A549 (cell line): ENCODE data around the gene MMS19. TPM values are rescaled to one million over a fixed set of nuclear protein-coding genes. Genes with fewer than 3 reads are reported as not detected.

Source experiments
- ATAC-seq, 2 experiments: fragments of 200-7000 bp in 1 of 2; fragments of >200 bp in 1 of 2; cut with Nextera tagmentation in 1 of 2; cut with Tn5 transposase in 1 of 2; 3 replicates each; pipeline versions ENCODE4 v1.8.0 to v1.9.1; 2018 to 2020; ENCODE audit warnings: mild to moderate bottlenecking in 1 of 2, moderate library complexity in 1 of 2
- CTCF ChIA-PET: fragments of 300-600 bp; sonication (Branson Sonifier 250); formaldehyde crosslinking; extraction: SDS; loops from one replicate; lab custom pipeline; 2021; ENCODE audit warnings: antibody characterized with exemption, inconsistent platforms; lab: Yijun Ruan, JAX
- POLR2A ChIA-PET: fragments of 350-600 bp; formaldehyde crosslinking; extraction: SDS; loops from one replicate; lab custom pipeline; 2021; ENCODE audit warnings: antibody characterized with exemption, inconsistent platforms; lab: Yijun Ruan, JAX
- DNase-seq, 2 experiments: peaks; one replicate each; pipeline versions ENCODE4 v3.0.0 to v3.0.0-alpha.2; 2011 to 2016; ENCODE audit warnings: low read depth in 1 of 2, low spot score in 1 of 2
- FAIRE-seq: peaks from 2 replicates; lab custom pipeline; 2011; peaks lifted over from hg19 to GRCh38; lab: Jason Lieb, UNC
- H3K27ac ChIP-seq, 2 experiments: fragments of >200 bp; sonication (Bioruptor Twin); formaldehyde crosslinking; 3 replicates each; pipeline ENCODE4 v1.5.1; 2016 to 2017
- H3K4me1 ChIP-seq: fragments of >200 bp; sonication (Bioruptor Twin); formaldehyde crosslinking; 3 replicates; pipeline ENCODE4 v1.6.1; 2016
- H3K4me2 ChIP-seq: fragments of >200 bp; sonication (Bioruptor Twin); formaldehyde crosslinking; 3 replicates; pipeline ENCODE4 v1.6.1; 2016
- H3K4me3 ChIP-seq: fragments of >200 bp; sonication (Bioruptor Twin); formaldehyde crosslinking; 3 replicates; pipeline ENCODE4 v1.5.1; 2016
- H3K9me3 ChIP-seq: fragments of >200 bp; sonication (Bioruptor Twin); formaldehyde crosslinking; 3 replicates; pipeline ENCODE4 v1.6.1; 2016
- CBX2 ChIP-seq: fragments of 200-600 bp; sonication (generic); IDR thresholded peaks from 2 replicates; pipeline ENCODE4 v1.6.1; 2016; ENCODE audit warnings: low read depth, mild to moderate bottlenecking, borderline replicate concordance
- CHD4 ChIP-seq: fragments of 200-600 bp; sonication (generic); IDR thresholded peaks from 2 replicates; pipeline ENCODE4 v1.6.1; 2016; ENCODE audit warnings: antibody characterized with exemption, mild to moderate bottlenecking, borderline replicate concordance
- EHF ChIP-seq: fragments of 250-450 bp; sonication (Bioruptor Pico); IDR thresholded peaks from 2 replicates; pipeline ENCODE4 v1.5.0; 2020; ENCODE audit warnings: mild to moderate bottlenecking
- EP300 ChIP-seq, 2 experiments: fragments of >200 bp; sonication (Bioruptor Twin); formaldehyde crosslinking; IDR thresholded peaks; 2 replicates in 1 of 2; 3 replicates in 1 of 2; pipeline ENCODE4 v1.6.1; 2016 to 2017
- FOSB ChIP-seq: fragments of 250-450 bp; sonication (Bioruptor Pico); IDR thresholded peaks from 2 replicates; pipeline ENCODE4 v1.5.0; 2020; ENCODE audit warnings: mild to moderate bottlenecking, moderate library complexity
- FOSL2 ChIP-seq, 2 experiments: fragments of 450-650 bp in 1 of 2; fragments of >200 bp in 1 of 2; sonication (Bioruptor Twin) in 1 of 2; formaldehyde crosslinking; IDR thresholded peaks; 2 replicates each; pipeline versions ENCODE4 v1.5.0 to v1.6.1; 2016 to 2020; ENCODE audit warnings: mild to moderate bottlenecking in 1 of 2, moderate library complexity in 1 of 2
- HDAC2 ChIP-seq: fragments of 200-600 bp; sonication (generic); IDR thresholded peaks from 2 replicates; pipeline ENCODE4 v1.6.1; 2016
- HOXB13 ChIP-seq: fragments of 250-450 bp; sonication (Bioruptor Pico); IDR thresholded peaks from 2 replicates; pipeline ENCODE4 v1.5.0; 2020; ENCODE audit warnings: low read depth, mild to moderate bottlenecking, moderate library complexity
- KDM5A ChIP-seq: fragments of 200-600 bp; sonication (generic); IDR thresholded peaks from 2 replicates; pipeline ENCODE4 v1.6.1; 2016; ENCODE audit warnings: antibody characterized with exemption, mild to moderate bottlenecking
- MAFK ChIP-seq: fragments of 450-650 bp; IDR thresholded peaks from 2 replicates; pipeline ENCODE4 v1.6.1; 2014; ENCODE audit not compliant: partially characterized antibody
- MYC ChIP-seq: IDR thresholded peaks from 2 replicates; pipeline ENCODE4 v1.6.1; 2012; ENCODE audit warnings: mild to moderate bottlenecking, inconsistent platforms, low read length, improper control_type of control experiment, borderline replicate concordance
- NFE2L2 ChIP-seq: fragments of 150-350 bp; conservative IDR thresholded peaks from 2 replicates; pipeline ENCODE4 v1.6.1; 2014; ENCODE audit warnings: low read length
- PHF8 ChIP-seq: fragments of 200-600 bp; sonication (generic); IDR thresholded peaks from 2 replicates; pipeline ENCODE4 v1.6.1; 2016; ENCODE audit warnings: low read depth, mild to moderate bottlenecking, antibody characterized with exemption, moderate library complexity, borderline replicate concordance
- POLR2AphosphoS2 ChIP-seq: conservative IDR thresholded peaks from 2 replicates; pipeline ENCODE4 v1.6.1; 2012; ENCODE audit warnings: low read length, improper control_type of control experiment, inconsistent platforms
- RFX5 ChIP-seq: fragments of 450-650 bp; IDR thresholded peaks from 2 replicates; pipeline ENCODE4 v1.7.1; 2014; ENCODE audit warnings: antibody characterized with exemption, mild to moderate bottlenecking, moderate library complexity
- SREBF2 ChIP-seq: fragments of 450-650 bp; IDR thresholded peaks from 2 replicates; pipeline ENCODE4 v1.6.1; 2014; ENCODE audit warnings: mild to moderate bottlenecking, moderate library complexity
- TP53 ChIP-seq: fragments of 250-450 bp; sonication (Bioruptor Pico); IDR thresholded peaks from 2 replicates; pipeline ENCODE4 v1.5.0; 2021; ENCODE audit warnings: mild to moderate bottlenecking, moderate library complexity
- ZC3H11A ChIP-seq: fragments of 450-650 bp; IDR thresholded peaks from 2 replicates; pipeline ENCODE4 v1.6.1; 2014; ENCODE audit warnings: antibody characterized with exemption, mild to moderate bottlenecking
- ZFP36 ChIP-seq: fragments of 450-650 bp; IDR thresholded peaks from 2 replicates; pipeline ENCODE4 v1.6.1; 2014; ENCODE audit warnings: borderline replicate concordance; ENCODE audit not compliant: partially characterized antibody
- ZNF302 ChIP-seq: fragments of 250-450 bp; sonication (Bioruptor Pico); IDR thresholded peaks from 2 replicates; pipeline ENCODE4 v1.9.0; 2021; ENCODE audit warnings: inconsistent platforms, mild to moderate bottlenecking, moderate library complexity
- ZSCAN20 ChIP-seq: fragments of 250-450 bp; sonication (Bioruptor Pico); IDR thresholded peaks from 2 replicates; pipeline ENCODE4 v1.8.0; 2022; ENCODE audit warnings: mild to moderate bottlenecking, moderate library complexity
- WGBS: methylation state at CpG from one replicate; pipeline ENCODE4 v1.1.6; 2017; ENCODE audit errors: missing lambda C conversion rate; 5-methylcytosine and 5-hydroxymethylcytosine counted together
- polyA plus RNA-seq, 4 experiments: library from polyadenylated mRNA; depleted of rRNA in 3 of 4; stranded (reverse); fragments of >200 nt; fragmentation: RNase III in 1 of 4; extraction: RNeasy Plus Mini Kit Qiagen cat#74134 plus additional on column Dnase treatment in 1 of 4; gene quantifications; 2 replicates in 3 of 4; 3 replicates in 1 of 4; pipeline ENCODE4 v1.2.3, GENCODE V29; 2011 to 2017
- TF ChIP-seq, protein P1 (sequence below): fragments of 250-450 bp; sonication (Bioruptor Pico); IDR thresholded peaks from 2 replicates; pipeline ENCODE4 v1.5.0; 2020; ENCODE audit warnings: low read depth, mild to moderate bottlenecking, moderate library complexity
- TF ChIP-seq, protein P2 (sequence below): fragments of >200 bp; sonication (Bioruptor Twin); formaldehyde crosslinking; IDR thresholded peaks from 3 replicates; pipeline ENCODE4 v1.6.1; 2016
- TF ChIP-seq, protein P3 (sequence below): fragments of >200 bp; sonication (Bioruptor Twin); formaldehyde crosslinking; IDR thresholded peaks from 3 replicates; pipeline ENCODE4 v1.5.1; 2016
- TF ChIP-seq, protein P4 (sequence below): fragments of 200-600 bp; sonication (generic); IDR thresholded peaks from 2 replicates; pipeline ENCODE4 v1.6.1; 2016; ENCODE audit warnings: antibody characterized with exemption, mild to moderate bottlenecking, moderate library complexity

Gene MMS19
- polyA plus RNA-seq, 2 of the 4 experiments (the other 2 are of a cell fraction), result 60.6 to 65.6 TPM

DNA sequence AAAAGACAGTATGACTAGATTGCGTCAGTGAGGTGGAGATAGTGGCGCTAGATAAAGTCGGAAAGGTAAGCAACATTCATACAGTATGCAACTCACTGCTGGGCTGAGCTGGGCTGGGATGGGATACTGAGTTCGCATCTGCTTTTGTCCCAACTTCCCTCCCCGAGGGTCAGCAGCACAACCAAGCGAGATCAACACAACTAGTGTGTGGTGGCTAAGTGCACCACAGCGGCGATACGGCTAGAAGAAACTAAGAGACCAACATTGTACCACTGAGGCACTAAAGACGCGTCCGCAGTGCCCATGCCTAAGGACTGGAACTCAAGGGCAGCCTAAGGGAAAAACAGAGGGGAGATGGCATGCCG lies 52.9 kb downstream of the MMS19 start:
- Histone ChIP-seq H3K27ac (peak overlapping the region; percentile 80 to 92), H3K4me3 (peak overlapping the region; percentile 79), H3K4me1 (peaks cover 27% of the 10 kb centered on the region), H3K9me3 (no peaks in the 10 kb centered on the region), H3K4me2 (peak overlapping the region; percentile 78)
- DNase-seq (no peak), FAIRE-seq (no peak), ATAC-seq (peak; percentile 7 to 14; a peak in 4 of 6 replicates)
- POLR2A ChIA-PET, result interaction anchor here (0.7 kb wide), 1 partner anchor 69 kb away, joined by 3 read pairs; no protein-coding TSS in a partner anchor
- CTCF ChIA-PET, result interaction anchor here (0.6 to 3.1 kb wide), 10 partner anchors 9 to 167 kb away, joined by 3 to 10 read pairs (median 4); no protein-coding TSS in a partner anchor
- WGBS, result 3% methylated on average over 13 of the region's 13 CpGs
- TF ChIP-seq ZNF302 (CRISPR knock-in tag) (no peak), EP300 (IDR thresholded peaks at IDR 0.05) (no peak), ZFP36 (no peak), HOXB13 (no peak), RFX5 (no peak), FOSB (CRISPR knock-in tag) (no peak), KDM5A (no peak), ZSCAN20 (CRISPR knock-in tag) (no peak), NFE2L2 (no peak), CHD4 (no peak), ZC3H11A (no peak), HDAC2 (no peak), SREBF2 (no peak), MYC (no peak), EHF (CRISPR knock-in tag) (no peak)
- TF ChIP-seq, protein P1, sequence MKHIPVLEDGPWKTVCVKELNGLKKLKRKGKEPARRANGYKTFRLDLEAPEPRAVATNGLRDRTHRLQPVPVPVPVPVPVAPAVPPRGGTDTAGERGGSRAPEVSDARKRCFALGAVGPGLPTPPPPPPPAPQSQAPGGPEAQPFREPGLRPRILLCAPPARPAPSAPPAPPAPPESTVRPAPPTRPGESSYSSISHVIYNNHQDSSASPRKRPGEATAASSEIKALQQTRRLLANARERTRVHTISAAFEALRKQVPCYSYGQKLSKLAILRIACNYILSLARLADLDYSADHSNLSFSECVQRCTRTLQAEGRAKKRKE, result no peak
- TF ChIP-seq, protein P2, sequence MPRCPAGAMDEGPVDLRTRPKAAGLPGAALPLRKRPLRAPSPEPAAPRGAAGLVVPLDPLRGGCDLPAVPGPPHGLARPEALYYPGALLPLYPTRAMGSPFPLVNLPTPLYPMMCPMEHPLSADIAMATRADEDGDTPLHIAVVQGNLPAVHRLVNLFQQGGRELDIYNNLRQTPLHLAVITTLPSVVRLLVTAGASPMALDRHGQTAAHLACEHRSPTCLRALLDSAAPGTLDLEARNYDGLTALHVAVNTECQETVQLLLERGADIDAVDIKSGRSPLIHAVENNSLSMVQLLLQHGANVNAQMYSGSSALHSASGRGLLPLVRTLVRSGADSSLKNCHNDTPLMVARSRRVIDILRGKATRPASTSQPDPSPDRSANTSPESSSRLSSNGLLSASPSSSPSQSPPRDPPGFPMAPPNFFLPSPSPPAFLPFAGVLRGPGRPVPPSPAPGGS, result no peak
- TF ChIP-seq, protein P3, sequence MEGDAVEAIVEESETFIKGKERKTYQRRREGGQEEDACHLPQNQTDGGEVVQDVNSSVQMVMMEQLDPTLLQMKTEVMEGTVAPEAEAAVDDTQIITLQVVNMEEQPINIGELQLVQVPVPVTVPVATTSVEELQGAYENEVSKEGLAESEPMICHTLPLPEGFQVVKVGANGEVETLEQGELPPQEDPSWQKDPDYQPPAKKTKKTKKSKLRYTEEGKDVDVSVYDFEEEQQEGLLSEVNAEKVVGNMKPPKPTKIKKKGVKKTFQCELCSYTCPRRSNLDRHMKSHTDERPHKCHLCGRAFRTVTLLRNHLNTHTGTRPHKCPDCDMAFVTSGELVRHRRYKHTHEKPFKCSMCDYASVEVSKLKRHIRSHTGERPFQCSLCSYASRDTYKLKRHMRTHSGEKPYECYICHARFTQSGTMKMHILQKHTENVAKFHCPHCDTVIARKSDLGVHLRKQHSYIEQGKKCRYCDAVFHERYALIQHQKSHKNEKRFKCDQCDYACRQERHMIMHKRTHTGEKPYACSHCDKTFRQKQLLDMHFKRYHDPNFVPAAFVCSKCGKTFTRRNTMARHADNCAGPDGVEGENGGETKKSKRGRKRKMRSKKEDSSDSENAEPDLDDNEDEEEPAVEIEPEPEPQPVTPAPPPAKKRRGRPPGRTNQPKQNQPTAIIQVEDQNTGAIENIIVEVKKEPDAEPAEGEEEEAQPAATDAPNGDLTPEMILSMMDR, result no peak
- TF ChIP-seq, all 56 proteins: peak for 0

DNA sequence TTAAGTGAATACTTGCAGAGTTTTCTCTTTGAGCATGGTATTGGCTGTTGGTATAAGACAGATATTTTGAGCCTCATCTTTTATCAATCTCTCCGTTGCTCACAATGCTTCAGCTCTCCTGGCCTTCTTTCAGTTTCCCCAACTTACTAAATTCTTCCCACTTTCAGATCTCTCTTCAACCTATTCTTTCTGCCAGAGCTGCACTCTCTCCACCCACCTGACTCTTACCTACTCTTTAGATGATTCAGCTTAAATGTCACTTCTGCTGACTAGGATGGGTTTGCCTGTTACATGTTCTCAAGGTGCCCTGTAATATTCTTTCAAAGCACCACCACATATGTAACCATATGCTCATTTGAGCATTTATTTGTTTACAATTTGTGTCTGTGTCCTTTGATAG lies 54.0 kb downstream of the MMS19 start:
- TF ChIP-seq MAFK (peak; percentile 10), POLR2AphosphoS2 (no peak), CBX2 (no peak)
- DNase-seq (no peak), ATAC-seq (no peak), FAIRE-seq (no peak)
- Histone ChIP-seq H3K9me3 (no peaks in the 10 kb centered on the region), H3K4me3 (no peak overlapping the region), H3K27ac (no peak overlapping the region), H3K4me2 (no peak overlapping the region; the same call in 2 of the 3 replicates), H3K4me1 (peaks cover 27% of the 10 kb centered on the region)
- 92% methylated on average over 1 of the region's 1 CpG for WGBS
- ChIA-PET CTCF (interaction anchor here (0.6 to 3.1 kb wide), 8 partner anchors 10 to 806 kb away, joined by 3 to 10 read pairs (median 5); no protein-coding TSS in a partner anchor), POLR2A (no interaction called here)

DNA sequence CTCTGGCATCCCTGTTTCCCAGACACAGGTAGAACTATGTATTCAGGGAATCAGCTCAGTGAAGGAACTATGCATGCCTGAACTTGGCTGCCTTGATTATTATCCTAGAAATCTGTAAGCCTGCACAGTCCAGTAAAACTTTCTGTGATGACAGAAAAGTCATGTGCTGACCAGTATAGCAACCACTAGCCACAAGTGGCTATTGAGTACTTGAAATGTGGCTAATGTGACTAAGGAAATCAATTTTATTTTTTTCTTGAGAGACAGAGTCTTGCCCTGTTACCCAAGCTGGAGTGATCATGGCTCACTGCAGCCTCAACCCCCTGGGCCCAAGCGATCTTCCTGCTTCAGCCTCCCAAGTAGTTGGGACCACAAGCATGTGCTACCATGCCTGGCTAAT lies 55.9 kb downstream of the MMS19 start:
- Histone ChIP-seq H3K9me3 (no peaks in the 10 kb centered on the region), H3K4me3 (no peak overlapping the region), H3K27ac (no peak overlapping the region), H3K4me2 (no peak overlapping the region), H3K4me1 (peaks cover 13% of the 10 kb centered on the region)
- ChIA-PET CTCF (interaction anchor here (1.5 to 3.1 kb wide), 3 partner anchors 21 to 170 kb away, joined by 4 to 10 read pairs (median 6); no protein-coding TSS in a partner anchor), POLR2A (interaction anchor here (0.6 kb wide), 1 partner anchor 17 kb away, joined by 4 read pairs; no protein-coding TSS in a partner anchor)
- DNase-seq, result no peak
- no peak for FAIRE-seq
- ATAC-seq, result no peak
- WGBS, result 96% methylated on average over 1 of the region's 1 CpG
- TF ChIP-seq FOSL2 (IDR thresholded peaks at IDR 0.05), result no peak
- TF ChIP-seq FOSL2 (CRISPR knock-in tag; IDR thresholded peaks at IDR 0.05), result no peak
- TF ChIP-seq, protein P4, sequence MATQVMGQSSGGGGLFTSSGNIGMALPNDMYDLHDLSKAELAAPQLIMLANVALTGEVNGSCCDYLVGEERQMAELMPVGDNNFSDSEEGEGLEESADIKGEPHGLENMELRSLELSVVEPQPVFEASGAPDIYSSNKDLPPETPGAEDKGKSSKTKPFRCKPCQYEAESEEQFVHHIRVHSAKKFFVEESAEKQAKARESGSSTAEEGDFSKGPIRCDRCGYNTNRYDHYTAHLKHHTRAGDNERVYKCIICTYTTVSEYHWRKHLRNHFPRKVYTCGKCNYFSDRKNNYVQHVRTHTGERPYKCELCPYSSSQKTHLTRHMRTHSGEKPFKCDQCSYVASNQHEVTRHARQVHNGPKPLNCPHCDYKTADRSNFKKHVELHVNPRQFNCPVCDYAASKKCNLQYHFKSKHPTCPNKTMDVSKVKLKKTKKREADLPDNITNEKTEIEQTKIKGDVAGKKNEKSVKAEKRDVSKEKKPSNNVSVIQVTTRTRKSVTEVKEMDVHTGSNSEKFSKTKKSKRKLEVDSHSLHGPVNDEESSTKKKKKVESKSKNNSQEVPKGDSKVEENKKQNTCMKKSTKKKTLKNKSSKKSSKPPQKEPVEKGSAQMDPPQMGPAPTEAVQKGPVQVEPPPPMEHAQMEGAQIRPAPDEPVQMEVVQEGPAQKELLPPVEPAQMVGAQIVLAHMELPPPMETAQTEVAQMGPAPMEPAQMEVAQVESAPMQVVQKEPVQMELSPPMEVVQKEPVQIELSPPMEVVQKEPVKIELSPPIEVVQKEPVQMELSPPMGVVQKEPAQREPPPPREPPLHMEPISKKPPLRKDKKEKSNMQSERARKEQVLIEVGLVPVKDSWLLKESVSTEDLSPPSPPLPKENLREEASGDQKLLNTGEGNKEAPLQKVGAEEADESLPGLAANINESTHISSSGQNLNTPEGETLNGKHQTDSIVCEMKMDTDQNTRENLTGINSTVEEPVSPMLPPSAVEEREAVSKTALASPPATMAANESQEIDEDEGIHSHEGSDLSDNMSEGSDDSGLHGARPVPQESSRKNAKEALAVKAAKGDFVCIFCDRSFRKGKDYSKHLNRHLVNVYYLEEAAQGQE, result no peak
- no peak for TF ChIP-seq TP53
- TF ChIP-seq PHF8, result no peak
- TF ChIP-seq EP300 (IDR thresholded peaks at IDR 0.05), result no peak
- TF ChIP-seq HOXB13, result no peak
- TF ChIP-seq HDAC2, result no peak
- TF ChIP-seq, protein P2, result no peak
- TF ChIP-seq ZSCAN20 (CRISPR knock-in tag), result no peak
- no peak for TF ChIP-seq CBX2
